Erythroblast (primary cell): ENCODE data around the gene MSI2.

Experiments used
- GATA1 ChIP-seq: IDR thresholded peaks from 2 replicates; pipeline ENCODE4 v1.6.1; 2011; ENCODE audit warnings: low read depth, mild to moderate bottlenecking, control low read depth, low read length, moderate library complexity
- POLR2A ChIP-seq: IDR thresholded peaks from 2 replicates; pipeline ENCODE4 v1.6.1; 2011; ENCODE audit warnings: mild to moderate bottlenecking, low read length

DNA sequence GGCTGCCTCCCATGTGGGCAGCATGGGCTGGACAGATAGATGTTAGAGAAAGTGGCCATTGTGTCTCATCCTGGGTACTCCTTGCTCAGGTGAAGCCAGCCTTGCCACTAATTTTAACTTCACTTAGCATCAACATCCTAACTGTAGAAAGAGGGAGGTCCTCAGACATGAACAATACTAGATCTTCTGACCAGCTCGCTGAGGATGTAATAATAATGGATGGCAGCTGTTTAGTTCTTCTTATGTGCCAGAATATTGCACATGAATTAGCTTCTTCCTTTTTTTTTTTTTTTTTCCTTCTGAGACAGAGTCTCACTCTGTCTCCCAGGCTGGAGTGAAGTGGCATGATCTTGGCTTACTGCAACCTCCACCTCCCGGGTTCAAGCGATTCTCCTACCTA lies 256.4 kb downstream of the MSI2 start:
- TF ChIP-seq POLR2A: no peak
- TF ChIP-seq GATA1: no peak
